HPDE6-E6E7 (cell line): ENCODE data around the gene NXN.
"Not testable (repeated sequence)": the region's sequence is repeated elsewhere in the genome, so short reads cannot be mapped to it uniquely, and the experiment has no call there.

Experiments used
- DNase-seq: peaks from one replicate; pipeline ENCODE4 v3.0.0; 2011; ENCODE audit warnings: missing footprints; ENCODE audit errors: extremely low spot score

NXN gene

GRCh38 chr17:830381-830780, 149.2 kb downstream of the NXN start:
- no peak for DNase-seq

- DNase-seq, result not testable (repeated sequence)
Measured at GRCh38 chr17:829614-830013, 150.0 kb downstream of the NXN start.

- DNase-seq, result no peak
Measured at GRCh38 chr17:828761-829160, 150.8 kb downstream of the NXN start.

GRCh38 chr17:826778-827177, 152.8 kb downstream of the NXN start:
- no peak for DNase-seq

- DNase-seq, result no peak
Measured at GRCh38 chr17:825216-825615, 154.4 kb downstream of the NXN start.

- no peak for DNase-seq
Measured at GRCh38 chr17:824378-824777, 155.2 kb downstream of the NXN start.

- no peak for DNase-seq
Measured at GRCh38 chr17:823501-823902, 156.1 kb downstream of the NXN start.

GRCh38 chr17:819251-819650, 160.3 kb downstream of the NXN start:
- no peak for DNase-seq

- no peak for DNase-seq
Measured at GRCh38 chr17:814371-814770, 165.2 kb downstream of the NXN start.

GRCh38 chr17:812638-813204, 166.9 kb downstream of the NXN start:
- no peak for DNase-seq

- no peak for DNase-seq
Measured at GRCh38 chr17:811051-811784, 168.4 kb downstream of the NXN start.

GRCh38 chr17:807523-808294, 171.9 kb downstream of the NXN start:
- no peak for DNase-seq

GRCh38 chr17:806781-807522, 172.6 kb downstream of the NXN start:
- no peak for DNase-seq

GRCh38 chr17:806346-806745, 173.2 kb downstream of the NXN start:
- DNase-seq, result no peak

GRCh38 chr17:805886-806285, 173.7 kb downstream of the NXN start:
- DNase-seq, result not testable (repeated sequence)

GRCh38 chr17:804541-805435, 174.8 kb downstream of the NXN start:
- DNase-seq, result no peak

- DNase-seq, result no peak
Measured at GRCh38 chr17:802901-803881, 176.4 kb downstream of the NXN start.

- DNase-seq, result no peak
Measured at GRCh38 chr17:802481-802880, 177.1 kb downstream of the NXN start.

GRCh38 chr17:801660-802059, 177.9 kb downstream of the NXN start:
- no peak for DNase-seq
